GM18505 (cell line): Measurements from ENCODE around the gene USP49.
"Not testable (repeated sequence)": the region's sequence is repeated elsewhere in the genome, so short reads cannot be mapped to it uniquely, and the experiment has no call there.

ENCODE experiments used
- ATAC-seq: cut with Tn5 transposase; IDR thresholded peaks from one replicate; pipeline ENCODE4 v1.9.1; 2021; ENCODE audit not compliant: unreplicated experiment
- POLR2A ChIP-seq: IDR thresholded peaks from 4 replicates; pipeline ENCODE4 v1.6.1; 2011; ENCODE audit warnings: borderline replicate concordance; ENCODE audit not compliant: insufficient read depth, insufficient read length; ENCODE audit errors: extremely low read depth

Gene USP49

DNA sequence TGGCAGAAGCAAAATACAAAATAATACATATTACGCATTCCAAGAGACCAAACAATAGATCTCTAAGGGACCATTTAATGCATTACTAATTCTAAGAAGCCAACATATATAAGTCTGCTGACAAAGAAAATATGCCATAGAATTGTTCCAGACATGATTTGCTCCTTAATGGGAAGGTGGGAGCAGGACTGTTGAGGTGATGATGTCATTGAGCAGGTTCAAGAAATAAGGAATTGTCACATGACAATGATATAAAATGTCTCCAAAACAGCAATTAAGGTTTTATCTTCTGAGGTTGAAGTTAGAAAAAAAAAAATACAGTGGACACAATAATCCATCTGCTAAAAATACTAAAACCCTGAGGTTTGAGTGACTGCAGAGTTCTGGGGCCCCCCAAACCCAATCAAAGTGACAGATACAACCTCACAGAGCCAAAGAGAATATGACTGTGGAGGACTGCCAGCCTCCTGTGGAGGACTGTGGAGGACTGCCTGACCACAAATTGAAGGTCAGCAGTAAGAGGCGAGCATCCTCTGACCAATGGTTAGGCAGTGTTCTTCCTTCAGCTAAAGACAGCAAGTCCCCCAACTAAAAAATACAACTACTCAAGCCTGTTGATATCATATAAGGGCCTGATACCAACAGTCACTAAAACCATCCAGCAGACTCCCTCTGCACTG, 68.7 kb downstream of the USP49 start:
- no peak for TF ChIP-seq POLR2A
- ATAC-seq, result no peak

DNA sequence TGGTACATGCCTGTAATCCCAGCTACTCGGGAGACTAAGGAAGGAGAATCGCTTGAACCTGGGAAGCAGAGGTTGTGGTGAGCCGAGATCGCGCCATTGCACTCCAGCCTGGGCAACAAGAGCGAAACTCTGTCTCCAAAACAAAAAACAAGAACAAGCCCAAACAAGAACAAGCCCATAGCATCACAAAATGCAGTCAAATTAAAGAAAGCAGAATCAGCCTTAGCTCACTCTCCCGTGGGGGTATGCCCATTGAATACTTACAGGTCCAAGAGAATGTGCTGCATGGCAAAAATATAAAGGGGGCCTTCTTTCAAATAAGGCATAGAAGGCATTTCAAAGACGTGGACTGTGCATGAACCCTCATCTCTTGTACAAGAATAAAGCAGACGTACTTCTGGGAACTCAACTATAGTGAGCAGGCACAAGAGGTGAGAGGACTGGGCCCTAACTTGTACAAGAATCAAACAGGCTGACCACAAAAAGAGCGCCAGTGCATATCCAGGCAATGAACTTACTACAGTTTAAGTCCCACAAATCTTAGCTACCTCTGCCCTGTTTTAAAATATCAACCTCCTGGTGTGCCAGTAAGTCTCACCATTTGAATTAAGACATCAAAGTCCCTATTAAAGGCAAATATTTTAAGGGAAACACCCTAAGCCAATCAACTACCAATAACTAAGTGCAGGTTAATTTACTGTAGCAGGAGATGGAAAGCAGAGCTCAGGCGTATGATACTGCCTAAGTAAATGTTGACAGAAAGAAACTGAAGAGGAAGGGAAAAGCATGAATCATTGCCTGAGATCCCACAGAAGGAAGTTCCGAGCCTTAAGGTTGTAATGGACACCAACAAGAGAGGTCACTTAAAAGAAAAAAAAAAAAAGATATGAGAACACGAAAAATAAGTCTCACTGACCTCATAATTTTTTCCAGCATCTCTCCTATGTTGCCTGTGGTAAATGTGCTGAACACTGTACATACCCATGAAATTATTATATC, 70.3 kb downstream of the USP49 start:
- ATAC-seq, result no peak
- no peak for TF ChIP-seq POLR2A

DNA sequence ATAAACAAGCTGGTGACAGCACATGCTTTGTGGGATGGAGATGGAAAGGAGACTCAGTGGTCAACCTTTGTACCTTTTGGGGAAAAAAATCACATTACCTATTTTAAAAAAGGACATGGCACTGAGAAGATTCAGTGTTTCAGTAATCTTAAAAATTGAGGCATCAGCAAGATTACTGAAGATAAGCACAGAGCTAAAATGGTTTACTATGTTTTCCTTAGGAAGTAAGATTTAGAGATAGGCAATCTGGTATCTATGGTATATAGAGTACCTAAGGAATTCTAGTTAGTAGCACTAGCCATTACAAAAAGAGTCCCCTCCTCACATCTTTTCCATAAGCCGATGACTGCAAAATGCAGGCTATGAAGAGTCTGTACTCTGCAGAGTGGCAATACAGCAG, 72.0 kb downstream of the USP49 start:
- no peak for ATAC-seq
- TF ChIP-seq POLR2A, result no peak

DNA sequence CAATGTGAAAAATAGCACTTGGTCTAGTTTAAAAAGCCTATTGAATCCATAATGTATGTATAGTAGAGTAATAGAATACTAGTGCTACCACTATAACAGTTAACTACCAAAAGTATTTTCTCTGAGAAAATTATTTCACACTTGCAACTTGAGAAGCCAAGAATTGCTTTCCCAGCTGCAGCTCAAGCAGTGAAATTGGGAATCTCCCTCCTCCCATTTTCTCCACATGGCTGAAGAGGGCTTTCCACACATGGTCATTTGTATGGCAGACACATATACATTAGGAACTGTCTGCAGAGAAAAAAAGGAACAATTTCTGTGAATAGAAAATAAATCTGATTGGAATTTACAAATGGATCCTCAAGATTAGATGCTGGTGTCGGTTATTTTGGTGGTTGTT, 73.2 kb downstream of the USP49 start:
- ATAC-seq, result no peak
- no peak for TF ChIP-seq POLR2A

DNA sequence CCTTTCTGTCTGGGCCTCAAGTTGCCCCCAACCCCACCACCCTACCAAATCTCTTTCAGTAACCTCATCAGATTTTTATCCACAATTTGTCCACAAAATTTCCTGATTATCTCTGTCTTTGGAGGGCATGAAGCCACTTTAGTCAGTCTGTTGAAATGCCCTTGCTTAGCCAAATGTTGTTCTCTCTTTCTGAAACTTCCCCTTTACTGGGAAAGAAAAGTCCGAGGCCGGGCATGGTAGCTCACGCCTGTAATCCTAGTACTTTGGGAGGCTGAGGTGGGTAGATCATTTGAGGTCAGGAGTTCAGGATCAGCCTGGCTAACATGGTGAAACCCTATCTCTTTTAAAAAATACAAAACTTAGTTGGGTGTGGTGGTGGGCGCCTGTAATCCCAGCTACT, 73.9 kb downstream of the USP49 start:
- TF ChIP-seq POLR2A, result no peak
- no peak for ATAC-seq

DNA sequence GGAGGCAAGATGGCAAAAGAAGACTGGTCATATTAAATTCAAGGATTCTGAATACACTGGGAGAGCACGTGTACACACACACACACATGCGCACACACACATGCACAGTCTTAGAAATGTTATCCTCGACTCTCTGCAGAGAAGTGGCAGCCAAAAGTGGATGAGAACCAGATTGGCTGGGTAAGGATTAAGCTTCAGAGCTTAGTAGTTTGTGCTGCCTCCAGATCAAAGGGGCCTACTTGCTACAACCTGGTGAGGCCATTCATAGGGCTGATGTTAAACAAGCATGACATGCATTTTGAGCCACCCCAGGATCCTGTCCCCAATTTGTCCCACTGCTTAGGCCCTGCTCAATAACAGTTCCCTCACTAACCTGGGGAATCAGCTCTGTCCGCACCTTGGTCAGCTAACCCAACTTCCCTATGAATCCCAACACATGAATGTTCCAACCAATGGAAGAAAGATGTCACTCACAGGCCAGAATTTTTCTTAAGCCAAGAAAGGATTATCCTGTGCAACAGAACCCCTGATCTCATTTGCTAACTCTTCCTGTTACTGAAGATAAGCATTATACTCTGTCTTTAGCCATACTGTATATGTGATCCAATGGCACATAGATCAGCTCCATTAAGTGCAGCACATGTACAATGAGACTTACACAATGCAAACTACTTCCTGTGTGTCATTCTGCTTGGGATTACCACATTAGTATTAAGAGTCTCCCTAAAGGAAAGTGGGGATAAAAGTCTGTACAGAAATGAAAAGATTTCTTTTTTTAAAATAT, 76.7 kb downstream of the USP49 start:
- TF ChIP-seq POLR2A, result no peak
- ATAC-seq, result no peak

DNA sequence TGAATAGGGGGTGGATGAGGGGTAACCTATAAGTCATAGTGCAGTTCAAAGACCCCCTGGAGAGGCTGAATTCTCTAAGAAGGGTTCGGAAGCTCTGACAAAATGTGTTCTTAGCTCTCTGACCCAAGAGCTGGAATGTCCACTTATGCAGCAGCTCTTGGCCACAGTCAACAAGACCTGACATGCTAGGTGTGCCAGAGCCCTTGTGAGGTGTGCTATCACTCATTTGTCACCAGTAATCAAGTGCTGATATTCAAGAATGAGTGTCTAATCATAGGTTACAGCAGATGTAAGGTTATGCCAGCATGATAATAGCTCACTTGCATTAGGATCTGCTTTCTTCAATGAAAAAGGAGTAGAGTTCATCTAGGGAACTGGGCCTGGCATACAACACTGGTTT, 79.6 kb downstream of the USP49 start:
- ATAC-seq, result no peak
- TF ChIP-seq POLR2A, result no peak

GRCh38 chr6:41814629-41815028, 80.5 kb downstream of the USP49 start:
- ATAC-seq, result no peak
- no peak for TF ChIP-seq POLR2A

GRCh38 chr6:41813956-41814355, 81.2 kb downstream of the USP49 start:
- no peak for TF ChIP-seq POLR2A
- ATAC-seq, result no peak

DNA sequence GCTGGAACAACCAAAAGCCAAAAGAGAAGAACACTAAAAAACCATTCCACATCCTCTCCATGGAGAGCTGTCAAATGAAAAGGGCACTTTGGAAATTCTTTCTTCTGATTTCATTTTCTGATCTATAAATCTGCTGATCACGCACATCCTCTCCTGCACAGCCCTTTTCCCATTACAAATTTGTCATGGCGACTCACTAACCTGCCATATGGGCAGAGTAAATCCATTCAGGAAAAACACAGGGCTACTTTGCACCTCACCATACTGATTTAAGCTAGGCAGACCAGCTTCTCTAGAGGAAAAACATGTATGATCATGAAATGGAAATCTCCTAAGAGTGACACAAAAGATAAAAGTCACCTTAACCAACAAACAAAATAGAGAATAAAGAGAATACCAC, 81.7 kb downstream of the USP49 start:
- TF ChIP-seq POLR2A, result no peak
- ATAC-seq, result no peak

DNA sequence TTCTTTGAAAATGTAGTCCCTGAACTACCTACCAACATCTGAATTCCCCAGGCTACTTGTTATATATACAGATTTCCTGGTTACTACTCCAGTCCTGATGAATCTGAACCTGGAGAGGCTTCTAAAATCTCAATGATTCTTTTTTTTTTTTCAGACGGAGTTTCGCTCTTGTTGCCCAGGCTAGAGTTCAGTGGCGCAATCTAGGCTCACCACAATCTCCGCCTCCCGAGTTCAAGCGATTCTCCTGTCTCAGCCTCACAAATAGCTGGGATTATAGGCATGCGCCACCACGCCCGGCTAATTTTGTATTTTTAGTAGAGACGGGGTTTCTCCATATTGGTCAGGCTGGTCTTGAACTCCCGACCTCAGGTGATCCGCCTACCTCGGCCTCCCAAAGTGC, 83.2 kb downstream of the USP49 start:
- ATAC-seq, result not testable (repeated sequence)

GRCh38 chr6:41811095-41811494, 84.1 kb downstream of the USP49 start:
- no peak for ATAC-seq
- TF ChIP-seq POLR2A, result no peak
